GM12878 (cell line): ENCODE data around the gene DAPK3. TPM values are rescaled to one million over a fixed set of nuclear protein-coding genes. Genes with fewer than 3 reads are reported as not detected.
"Not testable (repeated sequence)": the region's sequence is repeated elsewhere in the genome, so short reads cannot be mapped to it uniquely, and the experiment has no call there.

Experiments
- ATAC-seq: fragments of 200-7000 bp; cut with Tn5 transposase; 3 replicates; pipeline ENCODE4 v1.9.1; 2020; ENCODE audit warnings: mild to moderate bottlenecking, moderate library complexity
- BruUV-seq: library from RNA; stranded (reverse); fragments of 400-500 nt; replicated peaks from 2 replicates; lab custom pipeline; 2021; lab: Mats Ljungman, UMichigan
- CTCF ChIA-PET: fragments of 300-600 bp; sonication (Branson Sonifier 250); formaldehyde crosslinking; extraction: SDS; loops from one replicate; lab custom pipeline; 2021; ENCODE audit warnings: inconsistent platforms; lab: Yijun Ruan, JAX
- POLR2A ChIA-PET: fragments of 350-600 bp; formaldehyde crosslinking; extraction: SDS; loops from one replicate; lab custom pipeline; 2021; ENCODE audit warnings: inconsistent platforms; lab: Charles Lee
- RAD21 ChIA-PET: fragments of 300-600 bp; sonication (Branson Sonifier 250); formaldehyde crosslinking; loops from one replicate; lab custom pipeline; 2023; ENCODE audit warnings: antibody characterized with exemption; ENCODE audit not compliant: unreplicated experiment; lab: Charles Lee
- SMC1A ChIA-PET: fragments of 300-600 bp; sonication (Branson Sonifier 250); formaldehyde crosslinking; loops from one replicate; lab custom pipeline; 2023; ENCODE audit not compliant: unreplicated experiment, uncharacterized antibody; lab: Charles Lee
- DNase-seq: peaks from one replicate; pipeline ENCODE4 v3.0.0-alpha.2; 2011; ENCODE audit warnings: low read depth, low spot score
- FAIRE-seq: peaks from 3 replicates; lab custom pipeline; 2011; peaks lifted over from hg19 to GRCh38; lab: Jason Lieb, UNC
- H2AFZ ChIP-seq: 2 replicates; pipeline ENCODE4 v1.6.0; 2011; ENCODE audit warnings: low read depth, low read length, control low read depth; ENCODE audit not compliant: control insufficient read depth
- H3K27ac ChIP-seq: 2 replicates; pipeline ENCODE4 v1.5.1; 2011; ENCODE audit warnings: control low read depth; ENCODE audit not compliant: control insufficient read depth, insufficient read depth
- H3K27me3 ChIP-seq, 2 experiments: replicated peaks in 1 of 2; 2 replicates each; pipeline versions ENCODE4 v1.6.0 to v1.6.1; 2011; ENCODE audit warnings: low read length in 1 of 2; ENCODE audit not compliant: control insufficient read depth in 2 of 2, insufficient read depth in 2 of 2
- H3K36me3 ChIP-seq, 2 experiments: 2 replicates each; pipeline ENCODE4 v1.5.1; 2011; ENCODE audit warnings: low read length in 1 of 2; ENCODE audit not compliant: control insufficient read depth in 2 of 2, insufficient read depth in 2 of 2
- H3K4me1 ChIP-seq: 2 replicates; pipeline ENCODE4 v1.6.1; 2011; ENCODE audit warnings: mild to moderate bottlenecking, low read length, moderate library complexity, mixed read lengths; ENCODE audit not compliant: control insufficient read depth, insufficient read depth
- H3K4me2 ChIP-seq: 2 replicates; pipeline ENCODE4 v1.6.0; 2011; ENCODE audit warnings: control low read depth; ENCODE audit not compliant: control insufficient read depth, insufficient read depth
- H3K4me3 ChIP-seq: fragments of 200-600 bp; sonication (generic); 2 replicates; pipeline ENCODE4 v1.5.1; 2016
- H3K79me2 ChIP-seq: 2 replicates; pipeline ENCODE4 v1.6.0; 2011; ENCODE audit warnings: low read length; ENCODE audit not compliant: control insufficient read depth, insufficient read depth
- H3K9ac ChIP-seq: 2 replicates; pipeline ENCODE4 v1.8.0; 2011; ENCODE audit warnings: low read length, control low read depth, mixed read lengths; ENCODE audit not compliant: control insufficient read depth, insufficient read depth
- H3K9me3 ChIP-seq: replicated peaks from 3 replicates; pipeline ENCODE4 v1.5.1; 2011; ENCODE audit warnings: mild to moderate bottlenecking, low read length; ENCODE audit not compliant: control insufficient read depth, insufficient read depth
- H4K20me1 ChIP-seq: 2 replicates; pipeline ENCODE4 v1.6.0; 2011; ENCODE audit not compliant: control insufficient read depth, insufficient read depth
- ATF7 ChIP-seq: fragments of 450-650 bp; IDR thresholded peaks from 2 replicates; pipeline ENCODE4 v1.6.1; 2016; ENCODE audit warnings: low read depth, mild to moderate bottlenecking
- RELA ChIP-seq: fragments of 450-650 bp; IDR thresholded peaks from 2 replicates; pipeline ENCODE4 v1.8.0; 2014; ENCODE audit warnings: borderline replicate concordance; ENCODE audit not compliant: partially characterized antibody
- SRF ChIP-seq, 2 experiments: IDR thresholded peaks; 2 replicates each; pipeline ENCODE4 v1.6.1; 2011; ENCODE audit warnings: low read depth in 2 of 2, low read length in 2 of 2, mild to moderate bottlenecking in 1 of 2, moderate library complexity in 1 of 2
- YBX1 ChIP-seq: fragments of 450-650 bp; IDR thresholded peaks from 2 replicates; pipeline ENCODE4 v1.6.1; 2016; ENCODE audit warnings: antibody characterized with exemption
- ZBED1 ChIP-seq: IDR thresholded peaks from 2 replicates; pipeline ENCODE4 v1.6.1; 2016; ENCODE audit warnings: borderline replicate concordance
- ZNF622 ChIP-seq: fragments of 450-650 bp; IDR thresholded peaks from 2 replicates; pipeline ENCODE4 v1.6.1; 2017; ENCODE audit warnings: mild to moderate bottlenecking, inconsistent platforms
- WGBS: methylation state at CpG from one replicate; pipeline ENCODE4 v1.1.6; 2016; ENCODE audit warnings: low lambda C conversion rate; ENCODE audit not compliant: insufficient replicate concordance, insufficient coverage; ENCODE audit errors: missing lambda C conversion rate; 5-methylcytosine and 5-hydroxymethylcytosine counted together
- in situ Hi-C: fragments of 300-500 bp; cut with MboI; formaldehyde crosslinking; loops from 9 replicates; pipeline ENCODE4 v1.14.3; 2018; ENCODE audit warnings: mixed read lengths
- intact Hi-C: fragments of 100-400 bp; cut with micrococcal nuclease; formaldehyde crosslinking; loops from one replicate; pipeline ENCODE4 v1.14.2; 2022; ENCODE audit not compliant: unreplicated experiment
- polyA plus RNA-seq, 11 experiments: library from polyadenylated mRNA; depleted of rRNA in 4 of 11; unstranded in 6 of 11; stranded (reverse) in 5 of 11; fragments of >200 nt; fragmentation: Nextera tagmentation in 4 of 11; fragmentation: Illumina TruSeq in 1 of 11; extraction: Ambion mirVana in 4 of 11; extraction: Trizol in 1 of 11; gene quantifications; 1 replicate in 1 of 11; 2 replicates in 10 of 11; pipeline versions ENCODE4 v1.2.1 to v1.2.3, GENCODE V29; 2011 to 2016; ENCODE audit warnings: inconsistent platforms in 2 of 11, missing spikeins in 2 of 11, low read depth in 1 of 11
- total RNA-seq, 4 experiments: library from RNA; depleted of rRNA in 3 of 4; stranded (reverse); fragments of >200 nt in 3 of 4; fragmentation: Illumina TruSeq in 1 of 4; extraction: Trizol in 1 of 4; gene quantifications; 2 replicates each; pipeline versions ENCODE4 v1.2.1 to v1.2.3, GENCODE V29; 2013 to 2021

DAPK3 gene
- total and polyA plus RNA-seq, 10 of the 15 experiments (the other 5 are each of a cell fraction or from before 2014, with no cell fraction given): 0.13 to 46.4 (median 24.8) TPM

- RAD21 ChIA-PET: interaction anchor here (1.0 kb wide), 1 partner anchor 19 kb away, joined by 3 read pairs; no protein-coding TSS in a partner anchor
- no peaks in the 10 kb centered on the region; the same call in 1 of the 2 replicates for H4K20me1 ChIP-seq
- in situ Hi-C loops: no loop called here
- CTCF ChIA-PET: interaction anchor here (1.2 to 1.5 kb wide), 2 partner anchors 19 to 239 kb away, joined by 4 to 6 read pairs; no protein-coding TSS in a partner anchor
- WGBS: 80% methylated on average over 9 of the region's 9 CpGs
- no TSS peak for BruUV-seq
- H3K4me1 ChIP-seq: peaks cover 3% of the 10 kb centered on the region
- 0 out of 3 replicates have a peak, but pooled peaks have one; percentile 5 for ATAC-seq
- H3K9me3 ChIP-seq: no peaks in the 10 kb centered on the region
- H2AFZ ChIP-seq: no peak overlapping the region
- H3K36me3 ChIP-seq: peaks cover 3 to 4% of the 10 kb centered on the region in 2 experiments; a peak in 3 of 4 replicates
- no peak for TF ChIP-seq ZBED1
- no peak for TF ChIP-seq YBX1
- peak in 1 of 2 experiments; percentile 59; a peak in 1 of 4 replicates for TF ChIP-seq SRF (IDR thresholded peaks at IDR 0.05; ENCODE audit: low read depth in 2 of 2, low read length in 2 of 2)
- TF ChIP-seq ZNF622: no peak
- no peak for TF ChIP-seq RELA
- TF ChIP-seq ATF7: 0 out of 2 replicates have a peak, but pooled peaks have one; percentile 20
- no peak overlapping the region for H3K4me2 ChIP-seq
- H3K79me2 ChIP-seq: peaks cover 18% of the 10 kb centered on the region
- no peak overlapping the region for H3K27ac ChIP-seq
- FAIRE-seq: no peak
- SMC1A ChIA-PET: interaction anchor here (0.5 to 1.3 kb wide), 2 partner anchors 17 to 29 kb away, joined by 3 to 5 read pairs; partner anchors contain the start of gene EEF2
- no peak overlapping the region; the same call in 1 of the 2 replicates for H3K9ac ChIP-seq
- DNase-seq: no peak
- POLR2A ChIA-PET: interaction anchor here (0.7 to 1.4 kb wide), 3 partner anchors 19 to 208 kb away, joined by 3 to 7 read pairs (median 6); partner anchors contain the start of gene APBA3
- no peak overlapping the region for H3K4me3 ChIP-seq
- no peaks in the 10 kb centered on the region for H3K27me3 ChIP-seq
- intact Hi-C loops: no loop called here
Observed at GRCh38 chr19:3968556-3969434, 2.1 kb downstream of the DAPK3 start.

- H3K4me1 ChIP-seq, H3K27me3 ChIP-seq, ATAC-seq, POLR2A ChIA-PET, intact Hi-C loops, H3K9me3 ChIP-seq, DNase-seq, H4K20me1 ChIP-seq, RAD21 ChIA-PET, FAIRE-seq, H3K4me2 ChIP-seq, H3K36me3 ChIP-seq, CTCF ChIA-PET, H2AFZ ChIP-seq, H3K27ac ChIP-seq, in situ Hi-C loops, H3K9ac ChIP-seq, H3K4me3 ChIP-seq, BruUV-seq: not testable (repeated sequence)
- SMC1A ChIA-PET: interaction anchor here (0.5 kb wide), 1 partner anchor 30 kb away, joined by 3 read pairs; no protein-coding TSS in a partner anchor
- WGBS: 97% methylated on average over 11 of the region's 12 CpGs
- H3K79me2 ChIP-seq: peaks cover 18% of the 10 kb centered on the region
Observed at GRCh38 chr19:3967983-3968382, 2.9 kb downstream of the DAPK3 start.
